Skeletal muscle tissue (tissue), 5 donors: ENCODE data around the gene DGAT2. TPM values are rescaled to one million over a fixed set of nuclear protein-coding genes. Genes with fewer than 3 reads are reported as not detected.

ENCODE experiments used
- H3K27ac ChIP-seq: one replicate; pipeline ENCODE4 v1.7.0; 2013; ENCODE audit warnings: mild to moderate bottlenecking, low read depth, low read length, inconsistent platforms
- H3K27me3 ChIP-seq, 3 donors: one replicate each; pipeline ENCODE4 v1.7.0; 2013; ENCODE audit warnings: low read length in 3 of 3; ENCODE audit not compliant: control insufficient read depth in 3 of 3, insufficient read depth in 3 of 3
- H3K36me3 ChIP-seq, 3 donors: one replicate each; pipeline ENCODE4 v1.7.0; 2013; ENCODE audit warnings: low read length in 3 of 3; ENCODE audit not compliant: control insufficient read depth in 3 of 3, insufficient read depth in 3 of 3
- H3K4me1 ChIP-seq, 3 donors: one replicate each; pipeline ENCODE4 v1.7.0; 2013; ENCODE audit warnings: low read length in 3 of 3, mild to moderate bottlenecking in 3 of 3; ENCODE audit not compliant: control insufficient read depth in 3 of 3, insufficient read depth in 3 of 3
- H3K4me3 ChIP-seq, 3 donors: one replicate each; pipeline ENCODE4 v1.7.0; 2013; ENCODE audit warnings: low read length in 3 of 3
- H3K9ac ChIP-seq, 3 donors: one replicate each; pipeline ENCODE4 v1.7.0; 2013; ENCODE audit warnings: low read length in 3 of 3, mild to moderate bottlenecking in 3 of 3, moderate library complexity in 2 of 3, low read depth in 1 of 3
- H3K9me3 ChIP-seq, 3 donors: one replicate each; pipeline ENCODE4 v1.7.0; 2013; ENCODE audit warnings: low read length in 3 of 3; ENCODE audit not compliant: control insufficient read depth in 3 of 3
- small RNA-seq: library from RNA; depleted of rRNA; stranded (forward); fragments of <200 nt; gene quantifications from one replicate; pipeline ENCODE3, GENCODE V24; 2014
- total RNA-seq: library from RNA; depleted of rRNA; stranded (reverse); fragments of >200 nt; gene quantifications from one replicate; pipeline ENCODE4 v1.2.3, GENCODE V29; 2014
- donor health status: Osteomylitis.

DGAT2 gene
- total RNA-seq, 1 donor from 2014 or later = 19.3 TPM

DNA sequence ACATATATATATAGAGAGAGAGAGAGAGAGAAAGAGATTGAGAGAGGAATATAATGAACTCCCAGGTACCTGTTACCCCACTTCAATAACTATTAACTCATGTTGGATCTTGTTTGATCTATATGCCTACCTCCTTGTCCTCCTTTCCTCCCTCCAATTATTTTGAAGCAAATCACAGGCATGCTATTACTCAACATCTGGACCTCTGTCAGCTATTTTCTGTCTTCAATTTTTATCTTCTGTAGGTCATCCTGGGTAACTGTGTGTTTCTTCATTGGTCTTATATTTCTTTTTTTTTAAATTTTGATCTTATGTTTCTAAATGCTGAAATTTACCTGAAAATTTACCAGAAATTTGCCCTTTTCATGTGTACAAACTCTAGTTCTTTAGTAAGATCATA lies 71.3 kb downstream of the DGAT2 start:
- no peak overlapping the region for H3K4me3 ChIP-seq
- H3K9ac ChIP-seq = no peak overlapping the region
- no peaks in the 10 kb centered on the region for H3K9me3 ChIP-seq
- H3K27ac ChIP-seq = no peak overlapping the region
- H3K36me3 ChIP-seq = no peaks in the 10 kb centered on the region
- no peaks in the 10 kb centered on the region for H3K27me3 ChIP-seq
- peaks cover 4 to 11% (median 7%) of the 10 kb centered on the region in 3 donors for H3K4me1 ChIP-seq

DNA sequence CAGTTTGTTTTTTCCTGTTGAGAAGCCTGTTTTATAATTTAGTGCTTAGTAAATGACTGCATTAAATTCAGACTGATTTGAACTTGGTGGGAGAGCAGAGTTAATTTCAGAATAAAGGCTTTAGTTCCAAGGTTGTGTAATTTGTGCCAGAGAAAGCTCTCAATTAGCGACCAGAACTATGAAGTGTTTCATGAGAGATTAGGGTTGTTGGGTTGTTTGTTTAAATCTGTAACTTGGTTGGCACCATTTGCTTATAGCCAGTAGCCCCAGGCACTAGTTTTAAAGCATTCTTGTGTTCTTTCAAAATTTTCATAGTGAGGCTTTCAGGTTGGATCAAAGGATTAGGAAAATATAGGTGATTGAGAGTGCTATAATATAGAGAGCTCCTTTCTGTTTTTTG lies 71.9 kb downstream of the DGAT2 start:
- H3K9me3 ChIP-seq = no peaks in the 10 kb centered on the region
- no peaks in the 10 kb centered on the region for H3K27me3 ChIP-seq
- H3K36me3 ChIP-seq = no peaks in the 10 kb centered on the region
- H3K27ac ChIP-seq = no peak overlapping the region
- H3K4me3 ChIP-seq = no peak overlapping the region
- H3K9ac ChIP-seq = no peak overlapping the region
- peaks cover 4 to 11% (median 7%) of the 10 kb centered on the region in 3 donors for H3K4me1 ChIP-seq

DNA sequence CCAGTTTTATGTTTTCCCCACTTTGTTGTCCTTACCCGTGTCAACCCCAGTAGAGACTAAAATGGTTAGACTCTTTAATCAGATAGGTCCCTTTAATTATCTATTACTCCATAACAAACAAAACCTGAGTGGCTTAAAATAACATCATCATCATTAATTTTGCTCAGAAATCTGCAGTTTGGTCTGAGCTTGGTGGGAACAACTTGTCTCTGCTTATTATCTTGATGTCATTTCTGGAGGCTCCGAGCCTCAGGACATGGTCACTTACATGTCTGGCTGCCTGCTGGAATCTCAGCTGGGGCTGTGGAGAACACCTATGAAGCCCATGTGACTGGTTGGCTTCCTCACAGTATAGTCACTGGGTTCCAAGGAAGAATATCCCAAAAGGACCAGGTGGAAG lies 73.2 kb downstream of the DGAT2 start:
- Histone ChIP-seq H3K9ac (no peak overlapping the region), H3K9me3 (no peaks in the 10 kb centered on the region), H3K36me3 (no peaks in the 10 kb centered on the region), H3K27me3 (no peaks in the 10 kb centered on the region), H3K4me3 (no peak overlapping the region), H3K27ac (no peak overlapping the region), H3K4me1 (peaks cover 4 to 11% (median 7%) of the 10 kb centered on the region in 3 donors)

GRCh38 chr11:75845324-75845723 lies 76.7 kb downstream of the DGAT2 start:
- H3K9me3 ChIP-seq = no peaks in the 10 kb centered on the region
- no peak overlapping the region for H3K9ac ChIP-seq
- H3K4me1 ChIP-seq = peaks cover 3 to 5% (median 4%) of the 10 kb centered on the region in 3 donors
- H3K4me3 ChIP-seq = no peak overlapping the region
- H3K27me3 ChIP-seq = no peaks in the 10 kb centered on the region
- no peaks in the 10 kb centered on the region for H3K36me3 ChIP-seq
- H3K27ac ChIP-seq = no peak overlapping the region

DNA sequence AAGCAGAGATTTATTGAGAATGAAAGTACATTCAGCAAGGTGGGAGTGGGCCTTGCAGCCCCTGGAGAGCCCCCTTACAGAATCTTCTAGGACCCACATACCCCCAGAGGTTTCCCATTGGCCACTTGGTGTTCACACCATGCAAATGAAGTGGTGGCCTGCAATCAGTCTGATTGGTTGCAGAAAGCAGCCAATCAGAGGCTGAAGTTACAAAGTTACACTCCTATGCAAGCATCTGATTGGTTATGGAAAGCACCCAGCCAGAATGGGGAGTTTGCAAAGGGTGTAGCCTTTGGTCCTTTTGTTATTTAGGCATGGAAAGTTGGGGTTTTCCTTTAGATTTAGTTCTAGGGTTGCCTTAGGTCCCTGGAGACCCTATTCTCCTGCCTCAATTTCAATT lies 81.3 kb downstream of the DGAT2 start:
- Histone ChIP-seq H3K36me3 (peaks cover 0 to 3% (median 0%) of the 10 kb centered on the region in 3 donors), H3K4me3 (no peak overlapping the region), H3K4me1 (peaks cover 11 to 17% (median 14%) of the 10 kb centered on the region in 3 donors), H3K27ac (no peak overlapping the region), H3K9ac (no peak overlapping the region), H3K27me3 (no peaks in the 10 kb centered on the region), H3K9me3 (no peaks in the 10 kb centered on the region)

DNA sequence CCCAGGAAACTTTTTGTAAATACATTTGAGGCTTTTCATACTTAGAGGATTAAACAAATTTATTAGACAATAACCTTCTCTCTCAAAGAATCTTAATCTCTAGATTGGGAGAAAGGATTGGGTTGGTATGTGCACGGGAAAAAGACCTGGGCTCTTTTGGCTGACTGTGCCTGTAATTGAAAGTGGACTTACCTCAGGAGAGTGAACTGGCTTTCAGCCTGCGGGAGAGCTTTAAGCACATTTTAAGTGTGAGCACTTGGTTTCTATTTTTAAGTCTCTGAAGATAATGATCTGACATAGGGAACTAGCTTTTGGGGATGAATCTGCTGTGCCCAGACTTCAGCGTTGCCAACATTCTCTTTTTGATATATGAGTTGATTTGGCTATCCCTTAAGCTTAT lies 82.2 kb downstream of the DGAT2 start:
- H3K9ac ChIP-seq = peak overlapping the region in 2 of 3 donors; percentile 13 to 45
- H3K9me3 ChIP-seq = no peaks in the 10 kb centered on the region
- peaks cover 0 to 3% (median 0%) of the 10 kb centered on the region in 3 donors for H3K36me3 ChIP-seq
- peaks cover 11 to 17% (median 14%) of the 10 kb centered on the region in 3 donors for H3K4me1 ChIP-seq
- no peaks in the 10 kb centered on the region for H3K27me3 ChIP-seq
- H3K27ac ChIP-seq = peak overlapping the region; percentile 73
- H3K4me3 ChIP-seq = no peak overlapping the region

Small RNA genes within 50 kb of the gene (small RNA-seq; reads per million reads assigned to genes)
- gene RF00019 = not detected
- gene RN7SL786P = not detected

Other genes starting within 250 kb of the DGAT2 start
- gene GDPD5, start 242.8 kb upstream of the DGAT2 start, total RNA-seq = 7.8 TPM
- gene SERPINH1, start 206.5 kb upstream of the DGAT2 start, total RNA-seq = 237 TPM
- 2.1 TPM for gene MAP6, start 99.7 kb upstream of the DGAT2 start, total RNA-seq
- gene MOGAT2, start 50.9 kb upstream of the DGAT2 start, total RNA-seq = 0.52 TPM
- 14.1 TPM for gene UVRAG, start 46.4 kb downstream of the DGAT2 start, total RNA-seq